Endothelial cell of hepatic sinusoid (primary cell): ENCODE measurements around the gene ABR.

Source experiments
- in situ Hi-C: cut with HindIII; loops from 2 replicates; pipeline ENCODE4 v1.10.0; 2017; ENCODE audit warnings: low sequenced_read_pairs

ABR gene

DNA sequence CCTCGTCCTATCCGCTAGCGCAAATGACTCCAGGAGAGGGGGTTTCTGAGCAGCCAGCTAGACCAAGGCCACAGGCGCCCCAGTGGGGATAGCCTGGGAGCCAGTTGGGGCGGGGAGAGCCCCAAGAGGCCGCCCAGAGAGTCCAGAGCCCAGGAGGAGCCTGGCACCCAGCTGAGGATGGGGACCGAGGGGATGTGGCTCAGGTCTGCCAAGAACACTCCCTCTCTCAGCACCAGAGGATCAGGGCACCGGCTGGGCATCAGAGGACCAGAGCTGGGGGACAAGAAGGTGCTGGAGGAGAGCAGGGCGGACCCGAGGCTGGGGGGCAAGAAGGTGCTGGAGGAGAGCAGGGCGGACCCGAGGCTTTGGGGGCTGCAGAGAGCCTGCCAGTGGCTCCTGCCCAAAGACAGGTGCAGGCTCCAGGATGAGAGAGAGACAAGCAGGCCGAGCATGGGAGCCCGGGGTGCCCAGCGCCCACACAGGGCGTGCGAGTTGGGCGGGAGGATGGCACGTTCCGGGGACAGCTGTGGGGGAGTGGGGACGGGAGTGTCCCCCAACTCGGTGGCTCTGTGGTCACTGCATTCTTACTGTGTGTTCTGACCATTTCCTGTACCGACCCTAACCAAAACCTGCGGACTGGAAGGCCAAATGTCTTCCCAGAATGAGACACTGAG is 143.5 kb downstream of the ABR start:
- in situ Hi-C loops = no loop called here

DNA sequence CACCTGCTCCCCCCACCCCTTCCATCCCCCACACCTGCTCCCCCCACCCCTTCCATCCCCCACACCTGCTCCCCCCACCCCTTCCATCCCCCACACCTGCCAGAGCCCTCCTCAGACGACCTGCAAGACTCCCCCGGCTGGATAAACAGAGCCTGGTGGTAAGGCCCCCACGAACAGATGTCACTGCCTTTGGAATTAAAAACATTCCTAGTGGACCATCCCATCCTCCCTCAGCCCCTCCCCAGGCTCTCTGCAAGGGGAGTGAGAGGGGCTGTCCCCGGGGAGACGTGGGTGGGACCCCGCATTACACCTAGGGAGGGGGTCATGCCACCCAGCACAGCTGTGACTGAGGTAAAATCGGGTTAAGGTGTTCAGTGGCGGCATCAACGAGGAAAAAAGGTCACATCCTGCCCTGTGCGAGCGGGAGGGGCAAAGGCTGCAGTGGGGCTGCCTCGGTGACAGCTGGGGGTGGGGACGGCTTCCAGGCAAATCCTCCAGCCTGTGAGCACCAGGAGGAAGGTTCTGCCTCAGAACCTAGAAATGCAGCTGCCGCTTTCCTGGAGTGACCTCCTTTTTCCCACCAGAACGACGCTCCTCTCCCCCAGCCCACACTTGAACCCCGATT is 144.1 kb downstream of the ABR start:
- in situ Hi-C loops = no loop called here

DNA sequence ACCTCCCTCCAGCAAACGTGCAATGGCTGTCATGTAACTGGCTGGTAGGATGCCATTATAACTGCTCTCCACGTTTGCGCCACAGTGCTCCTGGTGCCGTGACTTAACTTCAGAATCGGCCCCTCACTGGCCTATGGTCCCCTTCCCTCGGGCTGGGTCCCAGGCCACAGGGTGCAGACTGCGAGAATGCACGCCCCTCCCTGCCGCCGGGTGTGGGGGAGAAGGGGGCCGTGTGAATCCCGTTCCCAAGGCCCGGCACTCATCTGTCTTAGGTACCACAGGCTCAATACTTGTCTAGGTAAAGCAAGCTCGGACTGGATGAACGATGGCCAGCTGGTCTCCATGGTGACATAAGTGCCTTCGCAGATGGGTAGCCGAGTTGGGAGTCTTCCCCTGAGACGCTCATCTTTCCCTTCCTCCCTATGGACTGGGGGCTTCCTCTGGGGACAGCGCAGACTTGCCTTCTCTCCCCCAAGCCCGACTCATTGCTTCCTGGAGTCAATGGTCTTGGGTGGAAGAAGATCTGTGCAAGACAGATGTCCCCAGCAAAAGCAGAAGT is 145.1 kb downstream of the ABR start:
- in situ Hi-C loops = no loop called here

DNA sequence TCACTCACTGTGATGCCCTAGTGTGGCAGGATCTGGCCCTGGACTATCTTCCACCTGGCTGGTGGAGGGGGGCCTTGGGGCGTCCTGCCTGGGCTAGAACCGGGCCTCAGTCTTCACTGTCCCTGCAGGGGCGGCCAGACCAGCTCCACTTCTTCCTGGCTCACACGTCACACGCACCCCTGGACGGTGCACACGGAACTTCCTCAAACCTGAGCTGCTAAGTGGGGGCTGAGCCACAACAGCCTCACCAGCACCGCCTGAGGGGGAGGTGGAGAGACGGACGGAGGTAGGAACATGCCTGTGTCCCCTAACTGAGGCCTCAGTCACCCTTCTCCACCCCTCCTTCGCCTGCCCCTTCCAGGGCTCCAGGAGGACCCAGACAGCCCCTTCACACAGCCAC is 146.3 kb downstream of the ABR start:
- in situ Hi-C loops = no loop called here

DNA sequence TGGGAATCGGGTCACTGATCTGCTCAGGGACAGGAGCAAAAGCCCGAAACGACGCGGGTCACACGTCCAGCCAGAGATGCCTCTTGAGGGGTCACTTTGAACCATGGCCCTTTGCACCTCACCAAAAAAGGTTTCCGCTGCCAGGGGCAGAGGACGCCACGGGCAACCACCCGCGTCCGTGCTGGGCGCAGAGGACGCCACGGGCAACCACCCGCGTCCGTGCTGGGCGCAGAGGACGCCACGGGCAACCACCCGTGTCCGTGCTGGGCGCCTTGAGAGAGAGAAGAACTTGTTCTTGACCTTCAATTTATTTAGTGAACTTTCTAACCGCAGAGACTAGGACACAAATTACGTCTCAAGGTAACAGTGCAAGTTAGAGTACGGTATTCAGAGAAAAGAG is 147.4 kb downstream of the ABR start:
- in situ Hi-C loops = no loop called here

DNA sequence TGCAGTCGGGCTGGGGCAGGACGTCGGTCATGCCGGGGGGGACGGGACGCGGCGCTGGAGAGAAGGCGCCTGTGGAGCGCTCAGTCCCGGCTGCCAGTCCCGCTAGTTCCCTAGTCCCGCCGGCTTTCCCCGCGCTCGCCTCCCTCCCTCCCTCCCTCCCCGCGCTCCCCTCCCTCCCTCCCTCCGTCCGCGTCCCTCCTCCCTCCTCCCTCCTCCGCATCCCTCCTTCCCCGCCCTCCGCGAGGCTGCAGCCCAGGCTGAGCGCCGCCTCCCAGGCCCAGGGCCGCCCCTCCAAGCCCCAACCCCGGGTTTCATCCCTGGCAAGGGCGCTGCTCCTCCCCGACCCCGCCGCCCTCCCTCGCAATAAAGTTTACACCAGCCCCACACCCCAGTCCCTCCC is 148.1 kb downstream of the ABR start:
- in situ Hi-C loops = no loop called here

DNA sequence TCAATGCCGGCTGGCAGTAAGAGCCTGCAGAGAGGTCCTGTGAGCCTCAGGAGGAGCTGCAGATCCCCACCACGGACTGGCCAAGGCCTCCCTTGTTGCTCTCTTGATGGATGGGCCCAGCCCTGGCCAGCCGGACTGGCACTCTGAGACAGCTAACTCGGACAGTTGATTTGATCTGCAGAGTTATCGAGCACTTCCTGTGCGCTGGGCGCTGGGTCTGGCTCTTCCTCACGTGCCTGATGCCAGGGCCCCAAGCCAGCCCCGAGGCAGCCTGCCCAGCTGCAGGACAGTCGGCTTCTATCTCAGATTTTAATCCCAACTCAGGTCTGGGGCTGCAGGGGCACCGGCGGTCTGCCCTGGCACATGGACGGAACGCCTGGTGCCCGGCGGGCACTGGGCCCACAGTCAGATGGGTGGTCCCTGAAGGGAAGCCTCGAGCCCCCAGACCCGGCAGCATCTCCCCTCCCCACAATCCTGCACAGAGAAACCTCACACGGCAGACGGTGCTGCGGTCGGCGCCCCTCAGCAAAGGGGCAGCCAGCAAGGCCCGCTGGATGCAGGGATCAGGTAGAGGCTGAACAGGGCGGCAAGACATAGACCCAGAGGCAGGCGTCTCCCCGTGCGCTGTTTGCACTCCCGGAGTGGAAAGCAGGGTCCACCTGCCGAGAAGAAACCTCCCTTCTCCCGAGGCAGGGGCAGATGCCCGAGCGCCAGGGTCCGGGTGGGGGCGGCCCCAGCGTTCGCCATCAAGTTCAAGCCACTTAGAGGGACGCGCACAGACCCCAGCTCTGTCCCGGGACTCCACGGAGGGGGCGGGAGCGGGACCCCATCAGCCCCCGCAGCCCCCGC is 148.9 kb downstream of the ABR start:
- in situ Hi-C loops = no loop called here

DNA sequence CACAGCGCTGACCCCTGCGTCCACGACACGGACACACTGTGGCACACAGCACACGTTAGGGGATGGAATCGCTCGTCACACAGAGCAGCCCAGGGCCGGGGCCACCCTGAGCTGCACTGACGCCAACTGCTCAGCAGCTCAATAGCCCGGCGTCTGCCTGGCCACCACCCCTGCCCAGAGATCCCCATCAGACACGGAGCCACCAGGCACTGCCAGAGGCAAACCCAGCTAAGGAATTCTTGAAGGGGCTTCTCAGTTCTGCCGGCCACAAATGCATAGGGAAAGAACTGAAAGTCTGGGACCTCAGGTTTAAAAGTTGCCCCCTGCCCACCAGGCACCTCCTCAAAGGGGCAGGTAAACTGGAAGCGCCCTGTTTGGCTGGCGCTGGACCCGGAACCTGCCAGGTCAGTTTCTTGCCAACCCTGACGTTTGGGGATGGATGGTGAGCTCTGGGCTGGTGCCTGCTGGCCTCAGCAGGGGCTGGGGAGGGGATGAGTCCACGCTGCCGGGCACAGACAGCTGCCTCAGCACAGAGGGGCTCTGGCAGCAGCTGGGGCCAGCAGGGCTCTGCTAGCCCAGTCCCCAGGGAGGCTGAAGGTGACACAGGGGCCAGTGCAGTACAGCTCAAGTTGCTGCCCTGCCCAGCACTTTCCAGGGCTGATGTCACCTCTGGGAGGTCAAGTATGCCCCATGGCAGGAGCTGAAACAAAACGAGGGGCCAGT is 149.7 kb downstream of the ABR start:
- in situ Hi-C loops = no loop called here

DNA sequence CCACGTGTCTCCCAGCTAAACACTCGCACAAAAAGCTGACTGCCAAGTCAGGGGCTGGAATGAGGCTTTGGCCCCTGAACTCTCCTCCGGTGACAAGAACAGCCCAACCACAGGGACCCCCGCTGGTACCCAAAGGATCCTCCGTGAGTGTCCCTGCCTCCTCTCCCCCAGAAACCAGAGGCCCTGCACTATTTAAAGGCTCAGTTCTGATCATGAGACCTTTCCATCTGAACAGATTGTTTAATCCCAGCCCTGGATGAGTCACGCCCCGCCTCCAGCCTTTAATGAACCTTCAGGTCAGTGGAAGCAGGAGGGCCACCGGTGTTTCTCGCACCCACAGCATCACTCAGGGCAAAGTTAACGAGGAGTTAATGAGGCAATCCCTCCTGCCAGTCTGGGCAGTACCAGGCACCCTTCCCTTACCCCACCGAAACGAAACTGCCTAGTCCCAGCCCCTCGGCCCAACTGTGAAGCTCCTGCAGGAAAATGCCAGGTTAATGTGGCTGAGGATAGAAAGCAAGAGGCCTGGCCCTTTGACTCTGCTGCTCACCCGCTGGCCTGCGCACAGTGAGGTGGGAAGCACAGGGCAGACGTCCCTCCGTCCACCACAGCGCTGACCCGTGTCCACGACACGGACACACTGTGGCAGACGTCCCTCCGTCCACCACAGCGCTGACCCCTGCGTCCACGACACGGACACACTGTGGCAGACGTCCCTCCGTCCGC is 150.4 kb downstream of the ABR start:
- in situ Hi-C loops = no loop called here

DNA sequence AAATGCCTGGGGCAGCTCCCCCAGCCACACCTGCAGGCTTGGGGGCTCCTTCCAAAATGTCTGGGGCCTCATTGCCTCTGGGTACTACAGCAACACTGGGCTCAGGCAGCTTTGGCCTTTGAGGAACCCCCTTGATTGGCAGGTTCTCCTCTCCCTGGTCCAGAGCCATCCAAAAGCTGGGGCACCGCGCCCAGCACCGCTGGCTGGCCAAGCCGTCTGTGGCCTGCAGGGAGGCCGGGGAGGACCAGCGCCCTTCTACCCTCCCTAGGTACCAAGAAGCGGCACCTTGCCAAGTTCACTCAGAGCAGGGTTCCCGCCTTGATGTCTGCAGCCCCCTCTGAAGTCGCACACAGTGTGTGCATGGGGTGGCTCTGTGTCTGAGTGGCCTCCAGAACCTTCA is 152.7 kb downstream of the ABR start:
- in situ Hi-C loops = no loop called here

DNA sequence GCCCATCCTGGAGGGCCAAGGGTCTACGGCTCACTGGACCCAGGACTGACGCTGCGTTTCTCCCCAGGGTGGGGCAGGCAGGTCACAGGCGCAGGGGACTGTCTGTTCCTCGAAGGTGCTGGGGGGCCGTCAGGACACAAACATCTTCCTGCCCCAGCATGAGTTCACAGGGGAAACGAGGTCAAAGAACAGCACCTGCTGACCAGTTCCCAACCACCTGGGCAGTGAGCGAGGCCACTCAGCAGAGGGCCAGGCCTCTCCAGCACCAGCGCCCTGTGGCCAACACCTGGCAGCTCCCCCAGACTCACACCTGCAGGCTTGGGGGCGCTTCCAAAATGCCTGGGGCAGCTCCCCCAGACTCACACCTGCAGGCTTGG is 153.2 kb downstream of the ABR start:
- in situ Hi-C loops = no loop called here

DNA sequence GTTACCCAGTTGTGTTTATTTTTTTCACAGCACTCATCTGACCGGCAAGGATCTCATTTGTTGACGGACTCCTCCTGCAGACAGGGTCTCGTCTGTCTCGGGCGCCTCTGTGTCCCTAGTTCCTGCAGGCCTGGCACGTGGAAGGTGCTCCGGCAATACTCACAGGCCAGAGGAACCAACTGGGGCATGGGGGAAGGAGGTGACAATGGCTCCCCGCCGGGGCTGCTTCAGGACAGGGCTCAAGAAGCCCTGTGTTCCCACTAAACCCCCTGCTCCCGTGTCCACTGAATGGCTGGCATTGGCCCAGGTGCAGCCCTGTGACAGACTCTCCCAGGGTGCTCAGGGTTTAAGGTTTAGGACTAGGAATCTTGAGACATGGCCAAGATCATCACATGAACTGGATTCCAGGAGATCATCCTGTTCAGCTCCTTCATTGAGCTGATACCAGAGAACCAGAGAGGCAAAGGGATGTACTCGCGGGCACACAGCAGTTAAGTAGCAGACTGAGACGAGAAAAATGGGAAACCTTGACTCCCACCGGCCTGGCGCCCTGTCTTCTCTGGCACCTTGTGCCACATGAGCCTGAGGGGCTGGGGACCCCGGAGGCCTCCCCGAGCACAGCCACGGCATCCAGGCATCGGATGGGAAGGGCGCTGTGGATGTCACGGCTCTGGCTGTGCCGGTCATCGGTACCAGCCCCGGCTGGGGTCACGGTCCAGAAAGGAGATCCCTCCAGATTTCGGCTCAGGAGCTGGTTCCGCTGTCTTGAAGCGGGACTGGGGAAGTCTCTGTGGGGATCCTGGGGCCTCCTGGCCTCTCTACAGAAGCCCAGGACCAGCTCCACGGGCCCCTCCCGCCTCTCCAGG is 153.8 kb downstream of the ABR start:
- in situ Hi-C loops = no loop called here

DNA sequence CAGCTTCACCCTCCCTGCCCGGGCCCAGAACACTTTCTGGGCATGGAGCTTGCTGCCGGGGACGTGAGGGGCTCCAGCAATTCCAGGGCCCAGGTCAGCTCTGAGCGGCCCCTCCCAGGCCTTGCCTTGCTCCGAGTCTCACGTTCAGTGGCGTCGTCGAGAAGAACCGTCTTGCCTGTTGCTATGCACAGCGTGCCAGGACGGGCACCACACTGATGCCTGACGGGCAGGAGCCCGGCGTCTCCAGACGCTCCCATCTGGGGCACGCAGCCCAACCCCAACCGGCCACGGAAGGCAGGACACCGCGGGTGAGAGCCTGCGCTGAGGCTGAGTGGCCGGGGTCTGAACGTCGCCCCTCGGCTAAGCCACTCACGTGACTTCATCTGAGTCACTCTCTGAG is 155.7 kb downstream of the ABR start:
- in situ Hi-C loops = no loop called here

DNA sequence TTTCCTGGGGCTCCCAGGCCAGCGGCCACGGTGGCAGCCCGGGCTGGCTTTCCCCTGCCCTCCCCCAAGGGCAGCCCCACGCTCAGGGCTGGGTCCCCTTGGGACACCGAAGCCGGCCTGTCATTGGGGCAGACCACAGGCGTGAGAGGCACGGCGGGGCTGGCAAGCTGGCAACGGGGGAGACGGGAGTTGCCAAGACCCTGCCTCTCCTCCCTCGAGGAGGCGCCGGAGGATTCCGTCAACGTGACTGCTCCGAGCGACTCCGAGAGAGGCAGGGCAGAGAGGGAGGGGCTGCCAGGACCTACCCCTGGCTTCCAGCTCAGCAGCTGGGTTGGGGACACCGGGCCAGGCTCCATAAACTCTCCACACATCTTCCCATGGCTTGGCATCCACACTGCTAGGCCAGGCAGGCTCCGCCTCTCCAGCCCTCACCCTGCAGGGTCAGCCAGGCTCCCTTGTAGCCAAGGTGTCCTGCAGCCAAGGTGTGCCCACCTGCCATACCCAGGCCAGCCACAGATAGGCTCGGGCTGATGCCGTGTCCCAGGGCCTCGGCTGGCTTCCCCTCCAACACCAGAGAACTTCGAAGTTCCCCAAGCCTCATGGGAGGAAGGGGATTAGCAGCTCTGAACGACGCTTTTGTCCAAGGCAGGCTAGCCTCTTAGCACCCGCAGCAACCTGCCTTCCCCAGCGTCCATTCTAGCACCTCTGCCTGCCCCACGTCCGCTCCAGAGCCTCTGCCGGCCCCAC is 157.3 kb downstream of the ABR start:
- in situ Hi-C loops = no loop called here

DNA sequence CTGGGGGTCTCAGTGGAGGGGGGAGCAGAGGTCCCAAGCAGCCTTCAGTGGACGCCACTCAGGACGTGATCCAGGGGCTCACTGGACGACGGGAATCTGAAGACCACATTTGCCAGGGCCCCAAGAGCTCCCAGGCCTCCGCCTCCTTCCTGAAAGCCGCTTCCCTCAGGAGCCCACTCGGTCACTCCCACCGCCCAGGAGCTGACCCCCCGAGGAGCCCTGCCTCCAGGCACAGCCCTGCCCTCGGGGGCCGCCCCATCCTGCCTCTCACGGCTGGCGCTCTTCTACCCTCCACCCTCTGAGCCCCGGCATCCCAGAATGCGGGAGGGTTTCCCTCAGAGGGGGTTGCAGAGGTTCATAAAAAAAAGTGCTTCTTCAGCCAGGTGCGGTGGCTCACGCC is 158.6 kb downstream of the ABR start:
- in situ Hi-C loops = no loop called here

DNA sequence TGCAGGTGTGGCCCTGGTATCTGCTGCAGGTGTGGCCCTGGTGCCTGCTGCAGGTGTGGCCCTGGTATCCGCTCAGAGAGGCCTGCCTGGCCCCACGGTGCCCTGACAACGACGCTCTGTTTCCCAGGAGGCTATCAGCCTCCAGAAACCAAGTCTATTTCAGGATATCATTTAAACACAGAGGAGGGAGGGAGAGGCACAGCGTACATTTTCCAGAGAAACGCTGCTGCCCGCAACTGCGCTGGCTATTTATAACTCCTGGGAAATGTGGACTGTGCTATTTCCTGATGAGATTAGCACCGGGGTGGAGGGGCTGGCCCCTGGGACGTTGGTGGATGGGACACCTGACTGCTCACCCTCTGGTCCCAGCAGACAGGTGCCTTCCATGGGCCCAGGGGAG is 160.3 kb downstream of the ABR start:
- in situ Hi-C loops = no loop called here

DNA sequence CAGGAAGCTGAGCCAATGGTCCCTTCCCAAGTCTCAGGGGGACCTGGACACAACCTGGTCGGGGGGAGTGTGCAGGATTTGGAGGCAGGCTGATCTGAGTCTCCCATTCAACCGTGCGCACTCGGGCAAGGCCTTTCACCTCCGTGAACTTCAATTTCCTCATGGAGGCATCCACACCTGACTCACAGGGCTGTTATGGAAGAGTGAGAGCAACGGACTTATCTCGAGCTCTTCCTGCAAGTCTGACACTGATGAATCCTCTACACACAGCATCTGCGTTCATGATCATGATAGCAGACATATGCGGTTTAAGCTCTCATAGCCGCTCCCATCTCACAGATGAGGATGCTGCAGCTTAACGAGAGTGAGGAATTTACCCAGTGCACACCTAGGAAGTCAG is 161.2 kb downstream of the ABR start:
- in situ Hi-C loops = no loop called here

DNA sequence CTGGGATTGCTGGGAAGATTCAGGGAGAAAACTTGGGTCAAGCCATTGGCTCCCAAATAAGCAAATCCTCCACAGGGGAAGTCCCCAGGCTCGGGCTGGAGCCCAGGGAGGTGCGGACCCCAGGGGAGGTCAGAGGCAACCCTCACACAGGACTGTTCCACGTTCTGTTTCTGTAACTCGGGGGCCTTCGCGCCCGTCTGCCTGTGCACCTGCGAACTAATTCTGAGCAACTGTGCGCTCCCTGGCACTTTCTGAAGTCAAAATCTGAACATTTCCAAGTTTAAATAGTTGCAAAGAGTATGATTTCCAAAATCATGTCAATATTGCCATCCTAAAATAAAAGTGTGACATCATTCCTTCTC is 166.1 kb downstream of the ABR start:
- in situ Hi-C loops = no loop called here
